Astrocyte (in vitro differentiated cells and primary cell): Measurements from ENCODE around the gene TM2D3.

Experiments
- EZH2 ChIP-seq: IDR thresholded peaks from 2 replicates; pipeline ENCODE4 v1.6.1; 2012; ENCODE audit warnings: mild to moderate bottlenecking, low read length, inconsistent platforms; ENCODE audit not compliant: insufficient read depth
- TF ChIP-seq, protein P1 (sequence below): IDR thresholded peaks from 2 replicates; pipeline ENCODE4 v1.5.1; 2011; ENCODE audit warnings: low read depth, mild to moderate bottlenecking, inconsistent platforms, low read length, moderate library complexity; ENCODE audit not compliant: insufficient read depth

DNA sequence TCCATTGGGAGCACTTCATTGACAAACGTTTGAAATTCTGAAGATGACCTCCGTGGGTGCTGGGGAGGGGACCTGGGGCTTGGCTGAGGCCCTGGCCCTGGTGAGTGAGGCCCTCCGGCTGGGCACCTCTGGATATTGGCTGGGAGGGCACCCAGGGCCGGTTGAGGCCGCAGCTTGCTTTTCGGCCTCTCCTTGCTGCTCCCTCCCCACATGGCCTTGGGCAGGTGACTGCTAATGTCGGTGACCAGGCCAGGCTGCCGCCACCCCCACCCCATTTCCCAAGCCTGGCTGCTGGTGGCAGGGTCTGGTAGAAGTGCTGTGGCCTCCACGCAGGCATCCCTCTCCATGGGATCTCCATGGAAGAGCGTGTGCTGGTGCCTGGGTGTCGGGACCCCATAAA lies 39.5 kb downstream of the TM2D3 start:
- TF ChIP-seq, protein P1, sequence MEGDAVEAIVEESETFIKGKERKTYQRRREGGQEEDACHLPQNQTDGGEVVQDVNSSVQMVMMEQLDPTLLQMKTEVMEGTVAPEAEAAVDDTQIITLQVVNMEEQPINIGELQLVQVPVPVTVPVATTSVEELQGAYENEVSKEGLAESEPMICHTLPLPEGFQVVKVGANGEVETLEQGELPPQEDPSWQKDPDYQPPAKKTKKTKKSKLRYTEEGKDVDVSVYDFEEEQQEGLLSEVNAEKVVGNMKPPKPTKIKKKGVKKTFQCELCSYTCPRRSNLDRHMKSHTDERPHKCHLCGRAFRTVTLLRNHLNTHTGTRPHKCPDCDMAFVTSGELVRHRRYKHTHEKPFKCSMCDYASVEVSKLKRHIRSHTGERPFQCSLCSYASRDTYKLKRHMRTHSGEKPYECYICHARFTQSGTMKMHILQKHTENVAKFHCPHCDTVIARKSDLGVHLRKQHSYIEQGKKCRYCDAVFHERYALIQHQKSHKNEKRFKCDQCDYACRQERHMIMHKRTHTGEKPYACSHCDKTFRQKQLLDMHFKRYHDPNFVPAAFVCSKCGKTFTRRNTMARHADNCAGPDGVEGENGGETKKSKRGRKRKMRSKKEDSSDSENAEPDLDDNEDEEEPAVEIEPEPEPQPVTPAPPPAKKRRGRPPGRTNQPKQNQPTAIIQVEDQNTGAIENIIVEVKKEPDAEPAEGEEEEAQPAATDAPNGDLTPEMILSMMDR: no peak
- TF ChIP-seq EZH2: no peak
